Measurements from ENCODE around the gene ARHGAP42.

Gene ARHGAP42, protein sequence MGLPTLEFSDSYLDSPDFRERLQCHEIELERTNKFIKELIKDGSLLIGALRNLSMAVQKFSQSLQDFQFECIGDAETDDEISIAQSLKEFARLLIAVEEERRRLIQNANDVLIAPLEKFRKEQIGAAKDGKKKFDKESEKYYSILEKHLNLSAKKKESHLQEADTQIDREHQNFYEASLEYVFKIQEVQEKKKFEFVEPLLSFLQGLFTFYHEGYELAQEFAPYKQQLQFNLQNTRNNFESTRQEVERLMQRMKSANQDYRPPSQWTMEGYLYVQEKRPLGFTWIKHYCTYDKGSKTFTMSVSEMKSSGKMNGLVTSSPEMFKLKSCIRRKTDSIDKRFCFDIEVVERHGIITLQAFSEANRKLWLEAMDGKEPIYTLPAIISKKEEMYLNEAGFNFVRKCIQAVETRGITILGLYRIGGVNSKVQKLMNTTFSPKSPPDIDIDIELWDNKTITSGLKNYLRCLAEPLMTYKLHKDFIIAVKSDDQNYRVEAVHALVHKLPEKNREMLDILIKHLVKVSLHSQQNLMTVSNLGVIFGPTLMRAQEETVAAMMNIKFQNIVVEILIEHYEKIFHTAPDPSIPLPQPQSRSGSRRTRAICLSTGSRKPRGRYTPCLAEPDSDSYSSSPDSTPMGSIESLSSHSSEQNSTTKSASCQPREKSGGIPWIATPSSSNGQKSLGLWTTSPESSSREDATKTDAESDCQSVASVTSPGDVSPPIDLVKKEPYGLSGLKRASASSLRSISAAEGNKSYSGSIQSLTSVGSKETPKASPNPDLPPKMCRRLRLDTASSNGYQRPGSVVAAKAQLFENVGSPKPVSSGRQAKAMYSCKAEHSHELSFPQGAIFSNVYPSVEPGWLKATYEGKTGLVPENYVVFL

GRCh38 chr11:100687054-100687629, at the start of gene ARHGAP42:
Gene ARHGAP42 (plus strand): TSS chr11:100687288. CDS start chr11:100687679, 391 bp downstream.
- Histone ChIP-seq H3K4me1 (ENCODE audit: insufficient read depth, low read length) (peaks cover 16% of the 10 kb centered on the region), H3K36me3 (ENCODE audit: insufficient read depth, low read length) (no peaks in the 10 kb centered on the region)

GRCh38 chr11:100637706-100638105, 49.4 kb upstream of the ARHGAP42 start:
- H3K27ac ChIP-seq (ENCODE audit: low read depth, low read length) = no peak overlapping the region
- H3K9ac ChIP-seq (ENCODE audit: low read length) = no peak overlapping the region
- H3K9me3 ChIP-seq (ENCODE audit: low read length) = no peaks in the 10 kb centered on the region
- H3K36me3 ChIP-seq (ENCODE audit: insufficient read depth, low read length) = no peaks in the 10 kb centered on the region
- H3K4me3 ChIP-seq (ENCODE audit: low read depth in 1 of 2, low read length in 2 of 2) = no peak overlapping the region
- H3K4me1 ChIP-seq (ENCODE audit: insufficient read depth, low read length) = peaks cover 11% of the 10 kb centered on the region
- H3K27me3 ChIP-seq (ENCODE audit: control insufficient read depth in 1 of 2, insufficient read depth in 2 of 2, low read length in 2 of 2) = no peaks in the 10 kb centered on the region

More at GRCh38 chr11:100687054-100687629, at the start of gene ARHGAP42:
- Histone ChIP-seq H3K27ac (ENCODE audit: low read depth, low read length) (peak within 1 kb of the TSS; percentile 56), H3K9me3 (ENCODE audit: low read length) (no peaks in the 10 kb centered on the region), H3K4me3 (ENCODE audit: low read depth in 1 of 2, low read length in 2 of 2) (peak within 1 kb of the TSS; percentile 84 to 93), H3K27me3 (ENCODE audit: control insufficient read depth in 1 of 2, insufficient read depth in 2 of 2, low read length in 2 of 2) (no peaks in the 10 kb centered on the region), H3K9ac (ENCODE audit: low read length) (peak within 1 kb of the TSS; percentile 24)

- Histone ChIP-seq H3K9ac (ENCODE audit: low read length) (no peak overlapping the region), H3K9me3 (ENCODE audit: low read length) (no peaks in the 10 kb centered on the region), H3K27ac (ENCODE audit: low read depth, low read length) (no peak overlapping the region), H3K36me3 (ENCODE audit: insufficient read depth, low read length) (no peaks in the 10 kb centered on the region), H3K4me1 (ENCODE audit: insufficient read depth, low read length) (peaks cover 11% of the 10 kb centered on the region), H3K27me3 (ENCODE audit: control insufficient read depth in 1 of 2, insufficient read depth in 2 of 2, low read length in 2 of 2) (no peaks in the 10 kb centered on the region), H3K4me3 (ENCODE audit: low read depth in 1 of 2, low read length in 2 of 2) (no peak overlapping the region)
These were observed 48.4 kb upstream of the ARHGAP42 start for GRCh38 chr11:100638648-100639047.

GRCh38 chr11:100639140-100639539, 47.9 kb upstream of the ARHGAP42 start:
- H3K4me1 ChIP-seq (ENCODE audit: insufficient read depth, low read length) = peaks cover 11% of the 10 kb centered on the region

DNA sequence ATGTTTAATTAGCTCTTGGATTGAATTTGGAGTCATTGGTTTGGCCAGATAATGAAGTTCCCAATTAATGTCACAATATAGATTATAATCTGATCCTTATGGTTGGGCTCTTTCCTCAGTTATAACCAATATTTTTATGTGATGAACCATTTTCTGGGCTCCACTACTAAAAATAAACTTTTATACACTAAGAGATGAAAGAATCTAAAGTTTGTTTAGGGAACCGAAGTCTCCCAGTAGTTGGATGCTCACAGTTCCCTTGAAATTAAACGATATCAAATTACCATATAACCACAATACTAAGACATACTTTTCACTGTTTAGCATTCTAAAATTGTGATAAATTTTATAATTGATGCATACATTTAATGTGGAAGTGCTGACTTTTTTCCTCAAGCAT, 47.0 kb upstream of the ARHGAP42 start:
- no peaks in the 10 kb centered on the region for H3K27me3 ChIP-seq (ENCODE audit: control insufficient read depth in 1 of 2, insufficient read depth in 2 of 2, low read length in 2 of 2)
- H3K9me3 ChIP-seq (ENCODE audit: low read length) = no peaks in the 10 kb centered on the region
- no peak overlapping the region for H3K9ac ChIP-seq (ENCODE audit: low read length)
- no peak overlapping the region for H3K27ac ChIP-seq (ENCODE audit: low read depth, low read length)
- peaks cover 11% of the 10 kb centered on the region for H3K4me1 ChIP-seq (ENCODE audit: insufficient read depth, low read length)
- H3K4me3 ChIP-seq (ENCODE audit: low read depth in 1 of 2, low read length in 2 of 2) = no peak overlapping the region
- no peaks in the 10 kb centered on the region for H3K36me3 ChIP-seq (ENCODE audit: insufficient read depth, low read length)

More at GRCh38 chr11:100639140-100639539, 47.9 kb upstream of the ARHGAP42 start:
- H3K9me3 ChIP-seq (ENCODE audit: low read length) = no peaks in the 10 kb centered on the region
- no peak overlapping the region for H3K9ac ChIP-seq (ENCODE audit: low read length)
- H3K27ac ChIP-seq (ENCODE audit: low read depth, low read length) = no peak overlapping the region
- no peak overlapping the region for H3K4me3 ChIP-seq (ENCODE audit: low read depth in 1 of 2, low read length in 2 of 2)
- H3K27me3 ChIP-seq (ENCODE audit: control insufficient read depth in 1 of 2, insufficient read depth in 2 of 2, low read length in 2 of 2) = no peaks in the 10 kb centered on the region
- H3K36me3 ChIP-seq (ENCODE audit: insufficient read depth, low read length) = no peaks in the 10 kb centered on the region

GRCh38 chr11:100640646-100641045, 46.4 kb upstream of the ARHGAP42 start:
- Histone ChIP-seq H3K4me3 (ENCODE audit: low read depth in 1 of 2, low read length in 2 of 2) (no peak overlapping the region), H3K27me3 (ENCODE audit: control insufficient read depth in 1 of 2, insufficient read depth in 2 of 2, low read length in 2 of 2) (no peaks in the 10 kb centered on the region), H3K9ac (ENCODE audit: low read length) (no peak overlapping the region), H3K36me3 (ENCODE audit: insufficient read depth, low read length) (no peaks in the 10 kb centered on the region), H3K27ac (ENCODE audit: low read depth, low read length) (no peak overlapping the region), H3K4me1 (ENCODE audit: insufficient read depth, low read length) (peaks cover 11% of the 10 kb centered on the region), H3K9me3 (ENCODE audit: low read length) (no peaks in the 10 kb centered on the region)

DNA sequence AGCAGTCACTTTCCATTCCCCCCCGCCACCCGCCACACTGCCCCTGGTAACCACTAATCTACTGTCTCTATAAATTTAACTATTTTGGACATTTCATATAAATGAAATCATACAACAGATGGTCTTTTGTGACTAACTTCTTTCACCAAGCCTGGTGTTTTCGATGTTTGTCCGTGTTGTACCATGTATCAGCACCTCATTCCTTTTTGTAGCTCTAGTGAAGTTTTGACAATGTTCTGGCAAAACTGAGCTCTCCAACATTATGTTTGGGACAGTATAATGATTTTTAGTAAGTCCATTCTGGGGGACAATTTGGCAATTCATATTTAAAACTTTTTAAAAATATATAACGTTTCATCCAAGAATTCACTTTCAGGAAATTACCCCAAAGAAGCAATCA, 45.6 kb upstream of the ARHGAP42 start:
- H3K9me3 ChIP-seq (ENCODE audit: low read length) = no peaks in the 10 kb centered on the region
- H3K27ac ChIP-seq (ENCODE audit: low read depth, low read length) = no peak overlapping the region
- H3K27me3 ChIP-seq (ENCODE audit: control insufficient read depth in 1 of 2, insufficient read depth in 2 of 2, low read length in 2 of 2) = no peaks in the 10 kb centered on the region

GRCh38 chr11:100646545-100646944, 40.5 kb upstream of the ARHGAP42 start:
- Histone ChIP-seq H3K27ac (ENCODE audit: low read depth, low read length) (no peak overlapping the region), H3K4me3 (ENCODE audit: low read depth in 1 of 2, low read length in 2 of 2) (no peak overlapping the region), H3K27me3 (ENCODE audit: control insufficient read depth in 1 of 2, insufficient read depth in 2 of 2, low read length in 2 of 2) (no peaks in the 10 kb centered on the region), H3K36me3 (ENCODE audit: insufficient read depth, low read length) (no peaks in the 10 kb centered on the region), H3K9ac (ENCODE audit: low read length) (no peak overlapping the region), H3K4me1 (ENCODE audit: insufficient read depth, low read length) (peaks cover 11% of the 10 kb centered on the region), H3K9me3 (ENCODE audit: low read length) (no peaks in the 10 kb centered on the region)

More for the DNA sequence above, 45.6 kb upstream of the ARHGAP42 start:
- no peaks in the 10 kb centered on the region for H3K36me3 ChIP-seq (ENCODE audit: insufficient read depth, low read length)
- H3K4me1 ChIP-seq (ENCODE audit: insufficient read depth, low read length) = peaks cover 11% of the 10 kb centered on the region
- no peak overlapping the region for H3K4me3 ChIP-seq (ENCODE audit: low read depth in 1 of 2, low read length in 2 of 2)
- no peak overlapping the region for H3K9ac ChIP-seq (ENCODE audit: low read length)

- Histone ChIP-seq H3K9ac (ENCODE audit: low read length) (no peak overlapping the region), H3K9me3 (ENCODE audit: low read length) (no peaks in the 10 kb centered on the region), H3K36me3 (ENCODE audit: insufficient read depth, low read length) (no peaks in the 10 kb centered on the region), H3K27ac (ENCODE audit: low read depth, low read length) (no peak overlapping the region), H3K4me3 (ENCODE audit: low read depth in 1 of 2, low read length in 2 of 2) (no peak overlapping the region), H3K27me3 (ENCODE audit: control insufficient read depth in 1 of 2, insufficient read depth in 2 of 2, low read length in 2 of 2) (no peaks in the 10 kb centered on the region), H3K4me1 (ENCODE audit: insufficient read depth, low read length) (peaks cover 5% of the 10 kb centered on the region)
These were observed 39.2 kb upstream of the ARHGAP42 start for GRCh38 chr11:100647861-100648260.

GRCh38 chr11:100663583-100663982, 23.5 kb upstream of the ARHGAP42 start:
- Histone ChIP-seq H3K36me3 (ENCODE audit: insufficient read depth, low read length) (no peaks in the 10 kb centered on the region), H3K4me1 (ENCODE audit: insufficient read depth, low read length) (no peaks in the 10 kb centered on the region), H3K4me3 (ENCODE audit: low read depth in 1 of 2, low read length in 2 of 2) (no peak overlapping the region), H3K27ac (ENCODE audit: low read depth, low read length) (no peak overlapping the region), H3K9me3 (ENCODE audit: low read length) (no peaks in the 10 kb centered on the region), H3K27me3 (ENCODE audit: control insufficient read depth in 1 of 2, insufficient read depth in 2 of 2, low read length in 2 of 2) (no peaks in the 10 kb centered on the region), H3K9ac (ENCODE audit: low read length) (no peak overlapping the region)

DNA sequence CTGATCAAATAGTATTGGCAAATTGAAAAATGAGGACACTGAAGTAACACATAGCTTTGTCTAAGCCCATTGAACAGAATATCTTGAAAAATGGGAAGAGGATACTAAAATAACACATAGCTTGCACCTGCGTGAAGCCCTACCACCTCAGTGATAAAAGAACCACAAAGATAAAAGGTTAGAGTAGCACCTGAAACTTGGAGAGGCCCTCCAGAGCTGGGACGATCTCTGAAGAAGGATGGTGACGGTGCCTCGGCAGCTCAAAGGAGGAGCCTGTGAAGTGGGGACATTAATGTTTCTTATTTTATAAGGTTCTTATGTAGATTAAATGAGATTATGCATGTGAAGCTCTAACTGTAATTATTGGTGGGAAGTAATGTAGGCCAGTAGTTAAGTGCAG, 23.1 kb upstream of the ARHGAP42 start:
- no peak overlapping the region for H3K27ac ChIP-seq (ENCODE audit: low read depth, low read length)
- H3K4me1 ChIP-seq (ENCODE audit: insufficient read depth, low read length) = no peaks in the 10 kb centered on the region
- no peaks in the 10 kb centered on the region for H3K27me3 ChIP-seq (ENCODE audit: control insufficient read depth in 1 of 2, insufficient read depth in 2 of 2, low read length in 2 of 2)
- H3K36me3 ChIP-seq (ENCODE audit: insufficient read depth, low read length) = no peaks in the 10 kb centered on the region
- no peak overlapping the region for H3K9ac ChIP-seq (ENCODE audit: low read length)
- no peaks in the 10 kb centered on the region for H3K9me3 ChIP-seq (ENCODE audit: low read length)
- no peak overlapping the region for H3K4me3 ChIP-seq (ENCODE audit: low read depth in 1 of 2, low read length in 2 of 2)

Measured in muscle layer of colon (tissue), 2 donors.